Adrenal gland (tissue), 12 donors: ENCODE measurements around the gene ERBB2. TPM values are rescaled to one million over a fixed set of nuclear protein-coding genes. Genes with fewer than 3 reads are reported as not detected.

Experiments
- DNase-seq, 7 donors: peaks; one replicate each; pipeline ENCODE4 v3.0.0-alpha.2; 2019 to 2020
- H3K27ac ChIP-seq, 5 donors: fragments of 200-600 bp; sonication (generic) in 4 of 5; 1 replicate in 3 of 5; 2 replicates in 2 of 5; pipeline versions ENCODE4 v1.5.1 to v1.8.0; 2016 to 2020; ENCODE audit warnings: mild to moderate bottlenecking in 1 of 5
- H3K27me3 ChIP-seq: fragments of 200-600 bp; 2 replicates; pipeline ENCODE4 v1.8.0; 2021
- H3K36me3 ChIP-seq, 2 donors: fragments of 200-600 bp; replicated peaks in 1 of 2; 1 replicate in 1 of 2; 2 replicates in 1 of 2; pipeline versions ENCODE4 v1.5.1 to v1.8.0; 2018 to 2022
- H3K4me1 ChIP-seq, 2 donors: fragments of 200-600 bp; replicated peaks in 1 of 2; 1 replicate in 1 of 2; 2 replicates in 1 of 2; pipeline versions ENCODE4 v1.5.1 to v1.8.0; 2018 to 2021
- H3K4me3 ChIP-seq, 4 donors: fragments of 200-600 bp; sonication (generic) in 3 of 4; one replicate each; pipeline ENCODE4 v1.5.1; 2016 to 2018
- H3K9me3 ChIP-seq, 3 donors: fragments of 200-600 bp; sonication (generic) in 1 of 3; replicated peaks in 1 of 3; 1 replicate in 2 of 3; 2 replicates in 1 of 3; pipeline versions ENCODE4 v1.5.1 to v1.8.0; 2016 to 2021
- CTCF ChIP-seq, 6 experiments: fragments of 450-650 bp in 4 of 6; fragments of 200-600 bp in 2 of 6; sonication (generic) in 1 of 6; IDR thresholded peaks; 1 replicate in 5 of 6; 2 replicates in 1 of 6; pipeline versions ENCODE4 v1.5.1 to v1.8.0; 2016 to 2021; ENCODE audit warnings: antibody characterized with exemption in 6 of 6, mild to moderate bottlenecking in 2 of 6, moderate library complexity in 1 of 6
- POLR2A ChIP-seq, 2 donors: fragments of 450-650 bp; IDR thresholded peaks; one replicate each; pipeline ENCODE4 v1.6.1; 2017; ENCODE audit warnings: antibody characterized with exemption in 2 of 2, mild to moderate bottlenecking in 2 of 2, moderate library complexity in 1 of 2
- WGBS, 4 donors: extraction: QIAGEN DNeasy Blood & Tissue Kit in 2 of 4; methylation state at CpG; one replicate each; pipeline versions ENCODE4 v1.1.5 to v1.1.7; 2013 to 2017; 5-methylcytosine and 5-hydroxymethylcytosine counted together
- intact Hi-C, 2 donors: fragments of 100-400 bp; cut with DNase I; formaldehyde crosslinking; loops; one replicate each; pipeline versions ENCODE4 v1.14.1 to v1.15.0; 2022 to 2023
- polyA plus RNA-seq, 3 donors: library from polyadenylated mRNA; stranded (reverse); fragments of 200-250 nt in 2 of 3; fragments of 350-450 nt in 1 of 3; fragmentation: Illumina TruSeq in 1 of 3; extraction: RNeasy Lipid Tissue Mini Kit (QIAGEN cat#74804) in 1 of 3; gene quantifications; one replicate each; pipeline ENCODE4 v1.2.3, GENCODE V29; 2013 to 2014
- total RNA-seq, 9 donors: library from RNA; depleted of rRNA in 4 of 9; stranded (reverse); fragments of >200 nt in 4 of 9; fragments of 120-200 nt in 1 of 9; fragmentation: NEBNext Ultra II Directional in 1 of 9; extraction: Animal tissue kit (Norgen Biotek cat#: 25700) in 1 of 9; gene quantifications; one replicate each; pipeline versions ENCODE4 v1.1.0 to v1.2.4, GENCODE V29; 2013 to 2023
- donor health status: healthy with polysubstance abuse.
- donor health status: Bipolar disorder and iron deficiency.
- donor health status: DM: yes; HTN: yes; CAD: no.
- donor health status: DM: no; HTN: no; CAD: no.
- donor health status: DM: no; HTN: no; CAD: no.
- donor health status: DM: yes; HTN: yes; CAD: no.

ERBB2 gene
- total and polyA plus RNA-seq, 12 donors: 4.8 to 16.9 (median 11.9) TPM

DNA sequence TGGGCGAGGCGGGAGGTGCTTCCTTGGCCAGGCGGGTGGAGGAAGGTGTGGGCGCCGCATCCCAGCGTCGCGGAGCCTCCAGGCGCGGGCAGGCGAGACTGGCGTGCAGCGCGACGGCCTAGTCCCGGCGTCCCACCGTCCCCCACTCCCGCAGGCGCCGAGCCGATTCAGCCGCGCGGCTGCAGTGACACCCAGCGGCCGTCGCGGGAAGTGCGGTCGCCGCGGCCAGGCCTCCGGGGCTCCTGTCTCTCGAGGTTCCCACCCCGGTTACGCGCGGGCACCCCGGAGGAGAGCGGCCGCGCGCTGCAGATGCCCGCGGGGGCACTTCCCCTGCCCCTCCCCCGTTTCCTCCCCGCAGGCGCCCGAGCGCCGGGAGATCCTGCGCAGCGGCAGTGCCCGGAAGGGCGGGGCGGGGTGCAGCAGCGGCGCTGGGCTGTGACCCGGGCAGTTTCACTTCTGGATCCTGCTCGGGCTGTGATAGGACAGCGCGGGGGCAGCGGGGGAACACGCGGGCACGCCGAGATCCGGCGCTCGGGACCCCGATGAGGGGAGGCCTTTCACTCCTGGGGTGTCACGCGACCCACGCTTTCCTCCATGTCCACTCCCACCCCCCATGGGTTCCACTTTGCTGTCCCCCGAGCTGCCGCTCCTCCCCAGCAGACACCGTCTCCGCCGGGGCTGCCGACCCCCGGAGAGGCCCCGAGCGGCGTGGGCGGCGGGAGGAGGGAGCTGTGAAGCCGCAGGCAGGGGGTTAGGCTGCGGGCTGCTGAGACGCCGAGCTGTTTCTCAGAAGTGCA, 54.5 kb downstream of the ERBB2 start:
- intact Hi-C loops: loop anchor here (5.0 to 10.0 kb wide), 2 partner anchors 127 to 210 kb away; partner anchors contain the start of gene PPP1R1B (in 1 of the 2)
- Histone ChIP-seq H3K9me3 (no peaks in the 10 kb centered on the region), H3K27me3 (no peaks in the 10 kb centered on the region), H3K36me3 (no peaks in the 10 kb centered on the region), H3K4me3 (peak overlapping the region; percentile 7 to 73 (median 63)), H3K4me1 (peaks cover 8 to 15% of the 10 kb centered on the region in 2 donors), H3K27ac (peak overlapping the region; percentile 52 to 91 (median 79))
- 0 to 1% (median 0%) methylated on average over 3 to 91 of the region's 91 CpGs for whole genome bisulfite sequencing, 4 donors
- peak; percentile 63 to 99 (median 94) for TF ChIP-seq CTCF (IDR thresholded peaks at IDR 0.05)
- peak; percentile 36 to 70 for TF ChIP-seq POLR2A (IDR thresholded peaks at IDR 0.05)
- DNase-seq: peak; percentile 91 to 94 (median 93)

DNA sequence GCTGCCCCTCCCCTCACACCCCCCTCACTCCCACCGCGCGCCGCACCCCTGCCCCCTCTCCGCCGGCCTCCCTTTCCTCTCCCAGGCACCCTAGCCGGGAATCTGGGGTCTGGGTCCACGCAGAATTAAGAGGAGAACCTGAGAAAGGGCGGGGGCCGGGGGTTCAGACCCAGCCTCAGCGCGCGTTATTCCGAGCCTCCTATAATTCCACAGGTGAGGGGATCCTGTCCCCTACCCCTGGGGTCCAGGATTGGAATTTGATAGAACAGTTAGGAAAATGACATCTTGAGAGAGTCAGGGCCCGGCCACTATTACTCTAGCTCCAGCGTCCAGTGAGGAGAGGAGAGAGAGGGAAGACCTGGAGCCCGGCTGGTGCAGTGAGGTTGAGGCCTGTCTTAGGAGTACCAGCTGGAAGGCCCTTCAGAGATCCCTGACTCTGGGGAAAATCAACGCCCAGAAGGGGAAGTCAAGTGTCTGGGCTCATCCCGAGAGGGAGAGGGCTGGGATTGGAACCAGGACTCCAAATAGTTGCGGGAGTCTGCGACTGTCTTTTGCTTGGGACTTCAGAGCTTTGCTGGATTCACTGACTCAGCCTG, 55.2 kb downstream of the ERBB2 start:
- Histone ChIP-seq H3K4me1 (peaks cover 8 to 15% of the 10 kb centered on the region in 2 donors), H3K36me3 (no peaks in the 10 kb centered on the region), H3K4me3 (peak overlapping the region; percentile 7 to 73 (median 63)), H3K27me3 (no peaks in the 10 kb centered on the region), H3K9me3 (no peaks in the 10 kb centered on the region), H3K27ac (peak overlapping the region; percentile 34 to 91 (median 79))
- 31 to 66% (median 38%) methylated on average over 13 to 21 of the region's 21 CpGs for WGBS, 4 donors
- intact Hi-C loops: loop anchor here (5.0 to 10.0 kb wide), 2 partner anchors 128 to 210 kb away; partner anchors contain the start of gene PPP1R1B (in 1 of the 2)
- no peak for TF ChIP-seq POLR2A (IDR thresholded peaks at IDR 0.05)
- TF ChIP-seq CTCF (IDR thresholded peaks at IDR 0.05): no peak
- peak in 3 of 7 donors; percentile 19 to 58 (median 37) for DNase-seq

GRCh38 chr17:39755554-39756379, 55.9 kb downstream of the ERBB2 start:
- peak overlapping the region in 2 of 5 donors; percentile 87 to 91 for H3K27ac ChIP-seq
- peaks cover 5 to 15% of the 10 kb centered on the region in 2 donors for H3K4me1 ChIP-seq
- no peak overlapping the region for H3K4me3 ChIP-seq
- DNase-seq: peak in 2 of 7 donors; percentile 12 to 47
- 59 to 71% (median 63%) methylated on average over 9 to 18 of the region's 18 CpGs for WGBS, 4 donors
- H3K9me3 ChIP-seq: no peaks in the 10 kb centered on the region
- no peaks in the 10 kb centered on the region for H3K36me3 ChIP-seq
- no peaks in the 10 kb centered on the region for H3K27me3 ChIP-seq
- TF ChIP-seq POLR2A (IDR thresholded peaks at IDR 0.05) (no peak), CTCF (IDR thresholded peaks at IDR 0.05) (no peak)
- intact Hi-C loops: loop anchor here in 1 of 2 donors (2.0 to 10.0 kb wide), 2 partner anchors 135 to 211 kb away; no protein-coding TSS in a partner anchor
